NCI-H460 (cell line): ENCODE measurements around the gene ITGBL1. TPM values are rescaled to one million over a fixed set of nuclear protein-coding genes. Genes with fewer than 3 reads are reported as not detected.
A peak's percentile ranks its signal among the peaks of the same experiment; 100 is the strongest.

Source experiments
- DNase-seq: peaks from one replicate; pipeline ENCODE4 v3.0.0-alpha.2; 2016; ENCODE audit warnings: low read depth; ENCODE audit errors: extremely low read depth
- total RNA-seq: library from RNA; depleted of rRNA; stranded (reverse); fragments of >200 nt; shearing (Covaris generic); gene quantifications from 2 replicates; pipeline ENCODE4 v1.2.3, GENCODE V29; 2014

The ITGBL1 gene
- total RNA-seq, 1 experiment from 2014 or later = 29.5 TPM

DNA sequence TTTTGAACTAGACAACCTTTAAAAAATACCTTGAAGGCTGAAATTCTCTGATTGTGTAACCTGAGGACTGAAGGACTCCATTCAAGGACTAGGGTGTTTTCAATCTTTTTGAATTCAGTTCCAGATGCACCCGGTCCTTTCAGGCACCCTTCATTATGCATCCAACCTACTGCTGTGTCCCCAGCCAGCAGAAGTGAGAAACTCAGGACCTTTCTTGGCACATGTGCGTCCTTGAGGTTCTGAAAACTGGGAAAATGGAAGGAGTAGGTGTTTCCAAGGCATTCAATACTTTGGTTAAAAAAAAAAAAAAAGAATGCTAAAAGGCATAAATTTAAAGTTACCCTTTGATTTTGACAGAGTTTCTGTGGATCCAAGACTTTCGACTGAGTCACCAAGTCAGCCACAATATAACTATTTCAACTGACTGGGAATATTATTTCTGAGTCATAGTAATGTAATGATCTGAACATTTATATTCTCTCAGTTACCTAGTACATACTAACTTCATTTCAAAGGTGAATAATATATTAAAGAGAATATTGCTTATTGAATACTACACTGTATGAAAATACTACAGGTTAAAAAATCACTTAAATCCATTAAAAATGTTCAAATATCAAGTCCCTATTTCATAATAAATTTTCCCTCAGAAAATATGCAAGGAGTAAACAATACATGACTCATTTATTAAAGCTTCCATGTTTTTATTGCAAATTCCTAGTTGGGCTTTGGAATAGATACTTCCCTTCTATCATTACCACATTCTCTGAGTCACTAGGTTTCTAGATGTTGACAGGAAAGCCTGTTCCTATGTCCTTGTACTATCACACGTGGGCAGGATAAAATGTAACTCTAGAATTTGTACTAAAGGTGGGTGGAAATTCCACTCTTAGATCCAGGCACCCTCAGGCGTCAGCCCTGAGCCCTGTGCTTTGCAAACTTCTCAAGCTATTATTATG, 2.4 kb upstream of the ITGBL1 start:
- DNase-seq = no peak

DNA sequence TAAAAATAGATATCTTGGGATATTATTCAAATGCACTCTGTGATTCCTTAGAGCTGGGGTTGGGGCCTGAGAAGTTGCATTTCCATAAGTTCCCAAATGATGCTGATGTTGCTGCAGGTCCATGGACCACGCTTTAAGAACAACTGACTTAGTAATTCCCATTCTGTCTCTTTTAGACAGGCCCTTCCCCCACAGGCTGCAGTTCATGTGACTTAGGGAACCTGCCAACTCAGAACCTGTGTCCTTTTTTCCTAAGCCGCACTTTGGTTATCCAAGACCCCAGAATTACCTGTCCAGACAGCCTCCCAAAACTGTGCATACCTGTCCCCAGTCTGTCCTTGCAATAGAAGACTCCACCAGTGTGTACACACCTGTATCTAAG, 1.7 kb upstream of the ITGBL1 start:
- no peak for DNase-seq

DNA sequence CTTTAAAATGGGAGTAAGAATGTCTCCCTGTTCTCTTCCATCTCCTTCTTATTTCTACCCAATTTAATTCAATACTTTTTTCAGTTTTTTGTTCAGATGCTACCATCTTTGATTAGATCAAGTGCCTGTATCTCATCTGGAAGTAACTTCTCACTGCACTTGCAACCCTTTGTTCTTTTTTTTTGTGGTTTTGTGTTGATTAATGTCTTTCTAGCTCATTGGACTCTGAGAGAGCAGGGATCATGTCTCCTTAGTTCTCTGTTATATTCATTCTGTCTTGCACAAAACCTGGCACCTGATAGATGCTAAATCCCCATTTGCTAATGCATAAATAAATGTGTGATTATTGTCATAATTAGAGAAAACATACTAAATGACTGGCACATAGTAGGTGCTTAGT, 834 bp upstream of the ITGBL1 start:
- DNase-seq = no peak

DNA sequence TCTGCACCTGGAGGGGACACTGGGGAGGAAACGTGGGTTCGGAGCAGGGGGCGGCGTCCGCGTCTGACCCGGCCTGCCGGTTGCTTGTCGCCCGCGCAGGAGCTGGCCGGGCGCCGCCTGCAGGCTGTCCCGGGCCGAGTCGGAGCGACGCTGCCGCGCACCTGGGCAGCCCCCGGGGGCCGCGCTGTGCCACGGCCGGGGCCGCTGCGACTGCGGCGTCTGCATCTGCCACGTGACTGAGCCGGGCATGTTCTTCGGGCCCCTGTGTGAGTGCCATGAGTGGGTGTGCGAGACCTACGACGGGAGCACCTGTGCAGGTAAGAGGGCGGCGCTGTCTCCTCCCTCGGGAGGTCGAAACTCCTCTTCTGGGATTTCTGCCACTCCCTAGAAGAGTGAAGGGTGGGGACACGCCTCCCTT, 1.3 kb downstream of the ITGBL1 start:
- DNase-seq = no peak

DNA sequence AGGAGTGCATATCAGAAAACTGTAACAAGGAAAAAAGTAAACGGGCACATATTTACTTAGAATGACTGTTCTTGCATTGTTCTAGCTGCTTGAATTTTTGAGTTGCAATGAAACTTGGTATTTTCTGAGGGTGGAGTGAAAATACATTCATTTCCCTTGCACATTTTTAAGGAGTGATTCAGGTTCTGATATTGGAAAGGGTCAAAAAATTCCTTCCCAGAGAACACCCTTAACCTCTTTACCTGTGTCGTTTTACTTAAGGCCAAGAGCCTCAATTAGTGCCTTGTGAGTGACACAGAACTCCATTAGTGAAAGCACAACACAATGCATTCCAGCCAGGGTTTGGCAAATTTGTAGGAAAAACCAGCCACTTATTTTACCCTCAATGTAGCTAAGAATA, 2.3 kb downstream of the ITGBL1 start:
- DNase-seq = no peak

DNA sequence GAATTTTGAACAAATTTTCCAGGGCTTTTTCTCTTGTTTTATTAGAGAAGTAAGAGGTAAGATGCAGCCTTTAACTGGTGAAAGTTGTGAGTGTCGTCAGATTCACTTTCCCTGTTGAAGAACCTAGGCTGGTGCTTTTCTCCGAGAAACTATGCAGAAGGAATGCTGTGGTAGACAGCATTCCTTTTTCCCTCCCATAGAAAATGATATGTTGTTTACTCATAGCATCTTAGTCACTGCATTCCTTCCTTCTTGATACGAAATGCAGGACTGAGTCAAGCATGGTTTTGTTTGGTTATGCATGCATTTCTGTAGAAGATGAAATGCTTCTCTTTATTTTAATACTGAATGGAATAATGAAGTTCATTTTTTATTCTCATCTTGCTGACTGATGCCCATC, 3.4 kb downstream of the ITGBL1 start:
- peak; percentile 74 for DNase-seq

DNA sequence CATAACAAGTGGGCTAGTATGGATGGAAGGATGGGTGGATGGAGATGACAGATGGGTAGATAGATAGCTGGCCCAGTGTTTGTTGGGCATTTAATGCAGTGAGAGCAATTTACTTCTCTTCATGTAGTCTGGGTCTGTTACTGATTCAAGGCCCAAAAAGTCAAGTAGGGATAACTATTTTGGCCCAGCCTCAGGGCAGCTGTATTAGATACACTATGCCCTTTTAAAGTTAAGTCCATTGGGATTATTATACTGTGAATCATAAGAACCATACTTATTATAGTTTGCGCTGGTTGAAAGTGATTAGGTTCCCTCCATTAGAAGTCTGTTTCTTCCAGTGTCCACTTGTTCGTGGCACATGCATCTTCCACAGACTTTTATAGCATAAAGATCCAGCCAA, 4.7 kb downstream of the ITGBL1 start:
- DNase-seq = no peak

DNA sequence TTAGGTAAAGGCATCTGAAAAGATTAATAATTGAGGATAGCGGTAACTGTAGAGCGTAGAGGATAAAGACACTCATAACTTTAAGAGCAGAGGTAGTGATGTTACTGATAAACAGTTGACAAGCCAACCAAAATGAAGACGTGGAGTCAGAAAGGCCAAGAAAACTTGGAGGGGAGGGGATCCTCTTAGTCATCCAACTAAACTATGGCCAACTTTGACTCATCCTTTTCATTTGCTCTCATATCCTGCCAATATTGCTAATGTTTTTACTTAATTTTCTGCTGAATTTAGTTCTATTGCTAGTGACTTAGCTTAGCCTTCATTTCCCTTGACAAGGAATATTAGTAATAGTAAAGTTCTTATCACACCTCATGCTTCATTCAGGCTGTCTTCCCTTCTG, 13.4 kb downstream of the ITGBL1 start:
- no peak for DNase-seq

DNA sequence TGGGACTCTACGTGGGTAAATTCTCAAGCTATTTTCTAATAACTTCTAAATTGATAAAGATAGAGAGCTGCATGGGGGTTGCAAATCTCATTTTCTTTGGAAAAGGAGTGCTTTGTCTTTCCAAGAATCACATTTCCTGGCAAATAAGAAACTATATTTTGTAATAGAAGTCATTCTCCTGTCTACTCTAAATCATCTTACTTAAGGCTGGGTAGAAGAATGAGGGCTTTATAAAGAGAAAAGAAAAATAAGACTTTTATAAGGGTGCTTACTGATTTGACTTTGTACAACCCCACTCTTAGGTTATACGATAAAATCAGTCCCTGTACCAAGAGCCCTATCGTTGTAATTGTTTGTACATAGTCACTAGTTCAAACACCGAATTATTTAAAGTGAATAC, 14.9 kb downstream of the ITGBL1 start:
- no peak for DNase-seq

DNA sequence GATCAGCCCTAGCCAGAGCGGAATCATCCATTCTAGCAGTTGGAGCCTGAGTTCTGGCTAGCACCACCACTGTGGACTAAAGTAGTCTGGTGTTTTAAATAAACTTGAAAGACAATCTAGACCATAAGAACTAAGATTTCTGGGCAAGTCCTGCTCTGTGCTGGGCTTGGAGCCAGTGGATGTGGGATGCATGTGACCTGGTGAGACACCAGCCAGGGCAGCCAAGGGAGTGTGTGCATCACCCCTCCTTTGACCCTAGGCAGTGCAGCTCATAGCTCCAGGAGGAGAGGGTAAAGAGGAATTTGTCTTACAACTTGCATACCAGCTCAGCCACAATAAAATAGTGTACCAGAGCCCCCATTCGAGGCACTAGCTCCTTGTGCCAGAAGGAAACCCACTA, 21.0 kb downstream of the ITGBL1 start:
- no peak for DNase-seq

DNA sequence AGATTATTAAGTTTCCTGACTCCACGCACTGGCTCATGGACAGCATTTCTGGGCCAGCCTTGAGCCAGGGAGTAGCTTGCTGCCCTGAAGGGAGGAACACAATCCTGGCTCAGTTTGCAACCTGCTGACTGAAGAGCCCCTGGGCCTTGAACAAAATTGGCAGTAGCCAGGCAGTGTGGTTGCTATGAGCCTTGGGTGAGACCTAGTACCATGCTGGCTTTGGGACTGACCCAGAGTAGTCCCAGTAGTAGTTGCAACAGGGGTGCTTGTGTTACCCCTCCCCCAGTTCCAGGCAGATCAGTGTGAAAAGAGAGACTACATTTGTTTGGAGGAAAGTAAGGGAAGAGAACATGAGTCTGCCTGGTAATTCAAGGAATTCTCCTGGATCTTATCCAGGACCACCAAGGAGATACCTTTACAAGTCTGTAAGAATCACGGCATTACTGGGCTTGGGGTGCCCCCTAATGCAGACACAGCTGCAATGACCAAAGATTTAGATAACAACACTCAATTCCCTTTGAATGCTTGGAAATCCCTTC, 22.0 kb downstream of the ITGBL1 start:
- no peak for DNase-seq

DNA sequence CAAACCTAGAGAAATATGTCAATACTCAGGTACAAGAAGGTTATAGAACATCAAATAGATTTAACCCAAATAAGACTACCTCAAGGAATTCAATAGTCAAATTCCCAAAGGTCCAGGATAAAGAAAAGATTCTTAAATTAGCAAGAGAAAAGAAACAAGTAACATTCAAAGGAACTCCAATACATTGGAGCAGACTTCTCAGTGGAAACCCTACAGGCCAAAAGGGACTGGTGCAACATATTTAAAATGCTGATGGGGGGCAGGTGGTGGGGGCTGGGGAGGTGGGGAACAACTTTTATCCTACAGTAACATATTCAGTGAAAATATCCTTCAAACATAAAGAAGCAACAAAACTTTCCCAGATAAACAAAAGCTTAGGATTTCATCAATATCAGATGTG, 23.1 kb downstream of the ITGBL1 start:
- DNase-seq = no peak

DNA sequence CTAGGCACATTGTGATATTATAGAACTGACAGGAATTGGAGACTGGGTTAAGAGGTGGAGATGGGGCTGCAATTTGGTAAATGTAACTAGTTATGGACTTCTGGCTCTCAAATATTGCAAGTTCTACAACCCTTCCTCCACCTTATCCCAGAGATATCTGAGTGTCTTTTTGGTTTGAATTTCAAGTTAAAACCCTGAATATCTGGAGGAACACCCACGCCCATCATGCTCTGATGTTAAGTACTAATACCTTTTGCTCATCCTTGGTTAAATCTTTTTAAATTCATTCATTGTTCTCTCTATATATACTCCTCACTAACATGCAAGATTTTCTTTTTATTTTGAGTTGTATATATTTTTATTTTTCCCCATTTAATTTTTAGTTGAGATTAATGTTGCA, 28.9 kb downstream of the ITGBL1 start:
- DNase-seq = no peak

DNA sequence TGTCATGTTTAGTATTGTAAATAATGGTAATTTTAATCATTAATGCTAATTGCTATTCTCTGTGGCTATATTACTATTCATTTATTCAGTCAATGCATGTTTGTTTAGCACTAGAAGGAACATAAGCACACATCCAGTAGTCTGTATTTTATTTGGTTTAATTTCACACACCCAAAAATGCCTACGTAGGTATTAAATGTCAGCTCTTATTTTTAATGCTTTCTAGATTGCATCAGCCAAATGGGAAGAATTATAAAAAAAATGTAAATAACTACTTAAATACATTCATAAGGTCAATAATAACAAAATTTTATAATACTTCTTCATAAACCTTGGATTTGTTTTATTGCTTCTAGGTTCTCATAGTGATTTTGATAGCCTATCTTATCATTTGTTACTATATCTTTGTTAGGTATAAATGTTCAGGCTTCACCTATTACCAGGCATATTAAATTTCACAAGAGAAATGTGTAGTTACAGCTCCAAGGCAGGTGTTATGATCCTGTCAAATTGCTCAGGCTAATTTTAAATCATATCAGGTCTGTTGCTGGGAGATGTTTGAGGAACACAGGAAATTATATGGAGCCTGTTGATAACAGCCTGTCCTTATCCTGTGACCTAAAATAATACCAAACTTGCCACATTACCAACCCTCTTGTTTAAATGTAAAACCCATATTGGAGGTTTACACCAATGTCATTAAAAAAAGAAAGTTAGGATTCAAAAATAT, 34.4 kb downstream of the ITGBL1 start:
- no peak for DNase-seq

DNA sequence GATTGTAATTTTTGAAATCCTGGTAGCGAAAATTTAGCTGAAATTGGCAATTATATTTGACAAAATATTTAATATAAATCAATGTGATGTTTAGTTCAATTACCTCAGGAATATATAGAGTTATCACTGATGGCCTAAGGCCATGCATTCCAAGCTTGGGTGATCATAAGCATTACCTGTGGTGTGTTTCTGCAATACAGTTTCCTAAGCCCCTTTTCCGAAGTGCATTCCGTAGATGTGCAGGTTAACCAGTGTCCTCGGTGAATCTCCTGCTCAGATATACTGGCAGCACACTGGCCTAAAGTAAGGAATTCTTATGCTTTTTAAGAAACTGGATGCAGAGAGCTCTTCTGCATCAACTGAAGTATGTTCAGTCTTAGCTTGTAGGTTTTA, 35.0 kb downstream of the ITGBL1 start:
- DNase-seq = no peak

DNA sequence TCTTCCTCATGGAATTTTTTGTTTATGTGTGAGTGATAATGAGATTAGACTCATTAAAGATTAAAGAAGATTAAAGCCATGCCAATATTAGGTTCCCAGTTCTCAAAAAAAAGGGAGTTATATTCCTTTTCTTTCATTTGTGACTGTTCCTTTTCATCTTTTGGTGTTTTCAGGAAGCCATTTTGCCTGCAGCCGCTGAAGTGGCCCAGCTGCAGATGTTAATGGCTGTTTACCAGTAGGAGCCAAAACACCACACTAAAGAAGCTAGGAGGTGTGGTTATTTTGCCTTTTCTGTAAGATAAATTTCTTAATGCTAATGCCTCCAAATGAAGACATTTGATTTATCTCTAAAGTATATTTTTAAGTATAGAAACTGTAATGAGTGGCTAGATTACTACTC, 36.3 kb downstream of the ITGBL1 start:
- no peak for DNase-seq

DNA sequence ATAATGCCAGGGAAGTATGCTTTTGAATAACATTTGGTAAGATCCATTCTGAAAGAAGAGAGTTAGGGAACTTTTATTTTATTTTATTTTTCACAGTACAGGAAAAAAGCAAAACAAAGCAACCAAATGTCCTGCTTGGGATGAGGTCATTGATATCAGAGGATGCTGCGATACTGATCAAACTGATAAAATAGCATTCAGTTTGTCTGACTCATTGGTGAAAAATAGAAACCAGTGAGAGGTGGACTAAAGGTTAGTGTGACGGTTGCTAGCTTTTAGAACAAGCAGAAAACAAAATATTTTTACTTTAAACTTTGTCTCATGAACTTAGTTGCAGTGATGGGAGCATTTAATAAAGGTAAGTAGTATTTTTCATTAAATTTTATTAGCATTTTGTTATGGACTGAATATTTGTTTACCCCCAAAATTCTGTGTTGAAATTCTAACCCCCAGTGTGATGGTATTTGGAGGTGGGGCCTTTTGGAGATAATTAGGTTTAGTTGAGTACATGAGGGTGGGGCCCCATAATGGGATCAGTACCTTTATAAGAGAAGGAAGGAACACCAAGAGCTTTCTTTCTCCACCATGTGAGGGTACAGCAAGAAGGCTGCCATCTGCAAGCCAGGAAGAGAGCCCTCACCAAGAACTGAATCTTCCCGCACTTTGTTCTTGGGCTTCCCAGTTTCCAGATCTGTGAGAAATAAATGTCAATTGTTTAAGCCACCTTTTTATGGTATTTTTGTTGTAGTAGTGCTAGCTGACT, 37.3 kb downstream of the ITGBL1 start:
- no peak for DNase-seq

DNA sequence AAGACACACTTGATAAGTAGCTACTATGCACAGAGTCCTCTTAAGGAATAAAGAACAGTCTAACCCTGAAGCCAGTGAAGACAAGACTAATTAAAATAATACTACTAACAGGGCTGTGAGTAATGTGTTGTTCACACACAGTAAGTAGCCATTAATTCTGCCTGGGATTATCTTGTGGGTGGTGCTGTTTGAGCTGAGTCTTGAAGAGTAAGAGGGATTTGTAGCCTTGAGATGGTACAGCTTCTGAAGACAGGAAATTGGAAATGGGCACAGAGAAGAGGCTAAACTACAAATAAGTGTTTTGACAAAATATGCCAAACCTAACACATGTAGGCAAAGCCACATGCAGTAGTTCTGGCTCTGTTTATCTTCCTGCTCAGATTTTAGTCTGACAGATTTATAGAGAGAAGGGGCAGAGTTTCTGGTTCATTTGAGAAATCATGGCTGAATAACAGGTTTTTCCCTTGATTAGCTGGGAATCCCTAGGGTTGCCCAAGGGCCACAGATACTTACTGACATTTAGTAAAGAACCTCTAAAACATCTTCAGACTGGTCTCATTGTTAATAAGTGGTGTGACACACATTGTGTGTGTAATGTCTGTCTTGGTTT, 38.0 kb downstream of the ITGBL1 start:
- no peak for DNase-seq

DNA sequence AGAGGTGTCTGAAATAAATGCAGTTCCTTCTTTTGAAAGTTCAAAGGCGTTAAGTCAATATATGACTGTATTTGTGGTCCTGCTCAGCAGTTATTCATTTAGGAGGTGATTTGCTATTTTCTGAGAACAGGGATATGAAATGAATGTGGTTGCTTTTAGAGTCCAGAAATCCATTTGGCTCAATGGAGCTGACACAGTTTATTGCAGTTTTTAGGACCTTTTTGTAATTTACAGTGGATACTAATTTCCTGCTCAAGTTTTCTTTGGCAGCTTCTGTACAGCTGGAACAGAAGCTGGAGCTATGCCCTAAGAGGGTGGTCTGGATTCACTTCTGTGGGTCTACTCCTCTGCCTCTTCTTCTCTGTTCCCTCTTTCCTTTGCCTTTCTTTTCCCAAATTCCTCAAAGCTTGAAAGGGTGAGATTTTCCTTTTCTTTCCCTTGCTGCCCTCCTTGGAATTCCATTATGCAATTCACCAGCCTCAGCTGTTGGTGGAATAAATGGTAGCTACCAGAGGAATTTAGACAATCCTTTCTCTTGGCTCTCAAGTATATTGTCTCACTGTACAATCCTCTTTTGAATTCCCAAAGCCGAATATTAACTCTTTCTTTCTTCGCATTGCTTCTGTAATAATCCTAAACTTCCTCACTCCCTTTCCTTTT, 39.9 kb downstream of the ITGBL1 start:
- no peak for DNase-seq

DNA sequence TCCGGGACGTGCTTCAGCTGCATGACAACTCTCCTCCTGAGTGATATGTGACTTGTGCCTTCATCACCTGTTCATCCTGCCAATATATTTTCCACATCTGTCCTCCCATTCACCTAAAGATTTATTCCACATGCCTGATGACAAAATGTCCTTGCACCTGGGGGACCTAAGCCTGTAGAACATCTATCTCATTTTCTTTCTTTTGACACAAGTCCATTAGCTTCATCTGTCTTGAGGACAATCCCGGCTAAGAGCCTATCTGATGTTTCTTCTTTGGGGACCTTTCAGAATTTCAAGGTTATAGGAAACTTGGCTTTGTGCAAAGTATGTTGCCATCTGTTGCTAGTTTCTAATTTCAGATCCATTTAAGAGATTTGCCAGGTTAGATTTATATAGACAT, 41.1 kb downstream of the ITGBL1 start:
- no peak for DNase-seq
